H1 (cell line): ENCODE measurements around the gene BTC. TPM values are rescaled to one million over a fixed set of nuclear protein-coding genes. Genes with fewer than 3 reads are reported as not detected.

Experiments
- CTCF ChIA-PET: fragments of 300-600 bp; sonication (Branson Sonifier 250); formaldehyde crosslinking; loops from one replicate; lab custom pipeline; 2021; ENCODE audit not compliant: partially characterized antibody; lab: Charles Lee
- POLR2A ChIA-PET: fragments of 300-600 bp; sonication (Branson Sonifier 250); formaldehyde crosslinking; loops from one replicate; lab custom pipeline; 2021; ENCODE audit warnings: inconsistent platforms; ENCODE audit not compliant: partially characterized antibody; lab: Charles Lee
- DNase-seq, 2 experiments: peaks; one replicate each; pipeline versions ENCODE4 v3.0.0 to v3.0.0-alpha.2; 2010 to 2022; ENCODE audit warnings: low spot score in 2 of 2, low read depth in 1 of 2, mixed read lengths in 1 of 2
- FAIRE-seq: peaks from 2 replicates; lab custom pipeline; 2011; peaks lifted over from hg19 to GRCh38; lab: Jason Lieb, UNC
- H2AFZ ChIP-seq: 2 replicates; pipeline ENCODE4 v1.8.1; 2012; ENCODE audit warnings: low read length, inconsistent platforms
- H2AK5ac ChIP-seq: 2 replicates; pipeline ENCODE4 v1.6.1; 2013; ENCODE audit warnings: low read depth, low read length
- H2BK120ac ChIP-seq: replicated peaks from 2 replicates; pipeline ENCODE3; 2013; ENCODE audit warnings: low read depth, low read length, inconsistent platforms
- H2BK12ac ChIP-seq: 2 replicates; pipeline ENCODE4 v1.6.1; 2013; ENCODE audit warnings: low read depth, low read length
- H2BK15ac ChIP-seq: 2 replicates; pipeline ENCODE4 v1.6.1; 2013; ENCODE audit warnings: low read length
- H2BK20ac ChIP-seq: 2 replicates; pipeline ENCODE4 v1.6.1; 2013; ENCODE audit warnings: low read length
- H2BK5ac ChIP-seq: 2 replicates; pipeline ENCODE4 v1.6.1; 2013; ENCODE audit warnings: low read depth, low read length
- H3K14ac ChIP-seq: 2 replicates; pipeline ENCODE4 v1.6.1; 2013; ENCODE audit warnings: inconsistent platforms; ENCODE audit not compliant: insufficient read length
- H3K18ac ChIP-seq: 2 replicates; pipeline ENCODE4 v1.6.1; 2013; ENCODE audit warnings: low read length; ENCODE audit errors: extremely low read depth
- H3K23ac ChIP-seq: 2 replicates; pipeline ENCODE4 v1.6.1; 2013; ENCODE audit warnings: inconsistent platforms; ENCODE audit not compliant: insufficient read length
- H3K23me2 ChIP-seq: 2 replicates; pipeline ENCODE4 v1.6.1; 2013; ENCODE audit warnings: low read depth, low read length
- H3K27ac ChIP-seq: 2 replicates; pipeline ENCODE4 v1.6.1; 2011; ENCODE audit warnings: low read depth, low read length, inconsistent platforms
- H3K27me3 ChIP-seq, 4 experiments: replicated peaks in 1 of 4; 1 replicate in 1 of 4; 2 replicates in 3 of 4; pipeline versions ENCODE4 v1.6.1 to v1.8.1; 2011 to 2013; ENCODE audit warnings: low read length in 3 of 4, mild to moderate bottlenecking in 3 of 4, inconsistent platforms in 2 of 4, mixed read lengths in 2 of 4, moderate library complexity in 1 of 4; ENCODE audit not compliant: control insufficient read depth in 3 of 4, insufficient read depth in 3 of 4; ENCODE audit errors: extremely low read depth in 1 of 4
- H3K36me3 ChIP-seq, 4 experiments: 2 replicates each; pipeline versions ENCODE4 v1.6.1 to v1.8.1; 2011 to 2013; ENCODE audit warnings: mild to moderate bottlenecking in 4 of 4, low read length in 3 of 4, moderate library complexity in 2 of 4, control low read depth in 1 of 4, inconsistent platforms in 1 of 4; ENCODE audit not compliant: insufficient read depth in 4 of 4, control insufficient read depth in 2 of 4
- H3K4ac ChIP-seq: replicated peaks from 2 replicates; pipeline ENCODE3; 2013; ENCODE audit warnings: low read length, low read depth, mixed read lengths, inconsistent platforms; ENCODE audit not compliant: insufficient read length
- H3K4me1 ChIP-seq, 4 experiments: replicated peaks in 1 of 4; 1 replicate in 1 of 4; 2 replicates in 3 of 4; pipeline versions ENCODE4 v1.6.1 to v1.8.1; 2011 to 2013; ENCODE audit warnings: low read length in 3 of 4, inconsistent platforms in 2 of 4, mixed read lengths in 1 of 4; ENCODE audit not compliant: insufficient read depth in 4 of 4, control insufficient read depth in 3 of 4
- H3K4me2 ChIP-seq, 2 experiments: 2 replicates each; pipeline versions ENCODE4 v1.6.1 to v1.8.1; 2011 to 2013; ENCODE audit warnings: low read depth in 2 of 2, low read length in 2 of 2, control low read depth in 1 of 2, inconsistent platforms in 1 of 2, mild to moderate bottlenecking in 1 of 2; ENCODE audit not compliant: insufficient read depth in 1 of 2
- H3K4me3 ChIP-seq, 4 experiments: fragments of 200-600, 300-600 bp in 1 of 4; sonication (generic), shearing (Covaris generic), sonication (Bioruptor Twin) in 1 of 4; 2 replicates each; pipeline versions ENCODE4 v1.5.1 to v1.8.1; 2011 to 2016; ENCODE audit warnings: low read length in 4 of 4, low read depth in 3 of 4, control low read depth in 2 of 4, inconsistent platforms in 2 of 4, mild to moderate bottlenecking in 2 of 4, mixed read lengths in 1 of 4, moderate library complexity in 1 of 4; ENCODE audit not compliant: insufficient read depth in 2 of 4; ENCODE audit errors: extremely low read depth in 1 of 4
- H3K56ac ChIP-seq: replicated peaks from 2 replicates; pipeline ENCODE3; 2013; ENCODE audit warnings: low read depth, mild to moderate bottlenecking, mixed read lengths, low read length, inconsistent platforms; ENCODE audit not compliant: insufficient read length
- H3K79me1 ChIP-seq: 2 replicates; pipeline ENCODE4 v1.6.1; 2013; ENCODE audit warnings: low read depth, low read length, control low read depth
- H3K79me2 ChIP-seq, 2 experiments: 2 replicates each; pipeline versions ENCODE4 v1.6.1 to v1.8.1; 2012 to 2013; ENCODE audit warnings: low read length in 2 of 2, mild to moderate bottlenecking in 2 of 2, inconsistent platforms in 1 of 2; ENCODE audit not compliant: insufficient read depth in 2 of 2, control insufficient read depth in 1 of 2
- H3K9ac ChIP-seq, 4 experiments: replicated peaks in 1 of 4; 1 replicate in 1 of 4; 2 replicates in 3 of 4; pipeline versions ENCODE4 v1.6.1 to v1.8.1; 2011 to 2013; ENCODE audit warnings: low read depth in 3 of 4, low read length in 3 of 4, control low read depth in 2 of 4, mild to moderate bottlenecking in 2 of 4, moderate library complexity in 2 of 4, inconsistent platforms in 1 of 4; ENCODE audit errors: extremely low read depth in 1 of 4
- H3K9me3 ChIP-seq, 2 experiments: 2 replicates each; pipeline versions ENCODE4 v1.6.1 to v1.8.1; 2012 to 2013; ENCODE audit warnings: mild to moderate bottlenecking in 2 of 2, moderate library complexity in 2 of 2, control low read depth in 1 of 2, inconsistent platforms in 1 of 2, low read depth in 1 of 2, low read length in 1 of 2, mixed read lengths in 1 of 2; ENCODE audit not compliant: insufficient read depth in 2 of 2
- H4K20me1 ChIP-seq, 2 experiments: replicated peaks in 1 of 2; 2 replicates each; pipeline versions ENCODE3 to v1.8.1; 2011 to 2013; ENCODE audit warnings: inconsistent platforms in 2 of 2, low read length in 2 of 2, mild to moderate bottlenecking in 1 of 2; ENCODE audit not compliant: insufficient read depth in 2 of 2, control insufficient read depth in 1 of 2
- H4K5ac ChIP-seq: 2 replicates; pipeline ENCODE4 v1.6.1; 2013; ENCODE audit warnings: low read length, low read depth, mixed read lengths, inconsistent platforms; ENCODE audit not compliant: insufficient read length
- H4K8ac ChIP-seq: 2 replicates; pipeline ENCODE4 v1.8.0; 2013; ENCODE audit warnings: mild to moderate bottlenecking, moderate library complexity, low read length, inconsistent platforms; ENCODE audit not compliant: insufficient read depth; ENCODE audit errors: extremely low read depth
- H4K91ac ChIP-seq: replicated peaks from 2 replicates; pipeline ENCODE3; 2013; ENCODE audit warnings: low read length, mixed read lengths, inconsistent platforms; ENCODE audit not compliant: insufficient read length
- BCL11A ChIP-seq, 2 experiments: IDR thresholded peaks; one replicate each; pipeline ENCODE4 v1.6.1; 2011; ENCODE audit warnings: low read depth in 2 of 2, low read length in 2 of 2, mild to moderate bottlenecking in 2 of 2
- CHD1 ChIP-seq: IDR thresholded peaks from 2 replicates; pipeline ENCODE4 v1.6.1; 2012; ENCODE audit warnings: low read depth, low read length, improper control_type of control experiment
- E2F6 ChIP-seq: IDR thresholded peaks from 2 replicates; pipeline ENCODE4 v1.6.1; 2012; ENCODE audit warnings: inconsistent platforms
- EGR1 ChIP-seq: IDR thresholded peaks from 2 replicates; pipeline ENCODE4 v1.6.1; 2011; ENCODE audit warnings: low read depth, low read length, borderline replicate concordance
- EP300 ChIP-seq, 2 experiments: IDR thresholded peaks; 1 replicate in 1 of 2; 2 replicates in 1 of 2; pipeline ENCODE4 v1.6.1; 2011 to 2012; ENCODE audit warnings: low read depth in 2 of 2, low read length in 2 of 2, mild to moderate bottlenecking in 2 of 2, borderline replicate concordance in 1 of 2, inconsistent platforms in 1 of 2, moderate library complexity in 1 of 2
- GTF2F1 ChIP-seq: IDR thresholded peaks from 2 replicates; pipeline ENCODE4 v1.6.1; 2012; ENCODE audit warnings: low read depth, low read length, improper control_type of control experiment, borderline replicate concordance
- HDAC2 ChIP-seq, 2 experiments: fragments of 300-600 bp in 1 of 2; sonication (generic) in 1 of 2; IDR thresholded peaks; 2 replicates each; pipeline ENCODE4 v1.6.1; 2011 to 2012; ENCODE audit warnings: low read depth in 2 of 2, low read length in 2 of 2, mild to moderate bottlenecking in 2 of 2, moderate library complexity in 2 of 2, borderline replicate concordance in 1 of 2, inconsistent platforms in 1 of 2
- JUN ChIP-seq: IDR thresholded peaks from 2 replicates; pipeline ENCODE4 v1.6.1; 2011; ENCODE audit warnings: low read depth, mild to moderate bottlenecking, improper control_type of control experiment, low read length
- JUND ChIP-seq: IDR thresholded peaks from 2 replicates; pipeline ENCODE4 v1.6.1; 2011; ENCODE audit warnings: mild to moderate bottlenecking, improper control_type of control experiment, low read length
- POU5F1 ChIP-seq: IDR thresholded peaks from 2 replicates; pipeline ENCODE4 v1.6.1; 2011; ENCODE audit warnings: low read depth, mild to moderate bottlenecking, low read length, moderate library complexity
- RNF2 ChIP-seq: fragments of 200-900, 300-1000 bp; sonication (generic); IDR thresholded peaks from 2 replicates; pipeline ENCODE4 v1.7.1; 2016; ENCODE audit warnings: borderline replicate concordance, low read depth, mild to moderate bottlenecking, antibody characterized with exemption, low read length; ENCODE audit not compliant: poor library complexity, severe bottlenecking; ENCODE audit errors: missing control alignments
- RXRA ChIP-seq: IDR thresholded peaks from 2 replicates; pipeline ENCODE4 v1.6.1; 2011; ENCODE audit warnings: low read depth, mild to moderate bottlenecking, low read length, moderate library complexity; ENCODE audit not compliant: insufficient read depth
- SIX5 ChIP-seq: IDR thresholded peaks from 2 replicates; pipeline ENCODE4 v1.6.1; 2011; ENCODE audit warnings: mild to moderate bottlenecking, low read depth, low read length
- ZNF274 ChIP-seq: IDR thresholded peaks from 2 replicates; pipeline ENCODE4 v1.7.0; 2012; ENCODE audit warnings: low read length, borderline replicate concordance; ENCODE audit errors: extremely low read depth
- polyA plus RNA-seq, 7 experiments: library from polyadenylated mRNA; depleted of rRNA in 3 of 7; stranded (reverse) in 5 of 7; unstranded in 2 of 7; fragments of >200 nt in 5 of 7; fragments of 200-250 nt in 2 of 7; gene quantifications; 1 replicate in 5 of 7; 2 replicates in 1 of 7; 4 replicates in 1 of 7; pipeline versions ENCODE4 v1.2.1 to v1.2.3, GENCODE V29; 2011 to 2013; ENCODE audit warnings: missing spikeins in 2 of 7, mixed read lengths in 2 of 7
- total RNA-seq: library from RNA; stranded (reverse); fragmentation: NEBNext Ultra II Directional; extraction: Animal tissue kit (Norgen Biotek cat#: 25700); gene quantifications from 2 replicates; pipeline ENCODE4 v1.2.1, GENCODE V29; 2021

Gene BTC
- total and polyA plus RNA-seq, 2 of the 8 experiments (the other 6 are each of a cell fraction or from before 2014, with no cell fraction given) = 0.09 TPM; not detected in 1

- POLR2A ChIA-PET = no interaction called here
- no peak for FAIRE-seq
- no peak for DNase-seq
- TF ChIP-seq HDAC2 (IDR thresholded peaks at IDR 0.05; ENCODE audit: borderline replicate concordance in 1 of 2, low read depth in 2 of 2, low read length in 2 of 2) (no peak), CHD1 (no peak), JUN (no peak), GTF2F1 (no peak), RXRA (no peak), POU5F1 (no peak), EGR1 (no peak), EP300 (IDR thresholded peaks at IDR 0.05; ENCODE audit: borderline replicate concordance in 1 of 2, low read depth in 2 of 2, low read length in 2 of 2) (no peak), SIX5 (no peak), JUND (no peak), ZNF274 (no peak), RNF2 (no peak), BCL11A (IDR thresholded peaks at IDR 0.05; ENCODE audit: low read depth in 2 of 2, low read length in 2 of 2) (no peak), E2F6 (no peak)
Measured at GRCh38 chr4:74757136-74757535, 37.2 kb downstream of the BTC start.

More at GRCh38 chr4:74757136-74757535, 37.2 kb downstream of the BTC start:
- Histone ChIP-seq H3K23me2 (no peaks in the 10 kb centered on the region), H4K91ac (no peak overlapping the region), H2BK5ac (no peak overlapping the region), H3K14ac (no peak overlapping the region), H3K18ac (no peak overlapping the region), H3K79me2 (no peaks in the 10 kb centered on the region), H3K4me3 (no peak overlapping the region), H4K5ac (no peak overlapping the region), H2BK15ac (no peak overlapping the region), H2BK20ac (no peak overlapping the region), H3K27me3 (no peaks in the 10 kb centered on the region), H2AFZ (no peak overlapping the region), H4K20me1 (no peaks in the 10 kb centered on the region), H3K36me3 (no peaks in the 10 kb centered on the region), H3K4me2 (no peak overlapping the region), H2AK5ac (no peak overlapping the region), H3K27ac (no peak overlapping the region), H3K4me1 (no peaks in the 10 kb centered on the region), H4K8ac (no peak overlapping the region), H2BK12ac (no peak overlapping the region), H3K79me1 (no peaks in the 10 kb centered on the region), H3K23ac (no peak overlapping the region), H3K4ac (no peak overlapping the region), H3K9ac (no peak overlapping the region), H3K9me3 (no peaks in the 10 kb centered on the region), H2BK120ac (no peak overlapping the region), H3K56ac (no peak overlapping the region)
- CTCF ChIA-PET = no interaction called here
